Pons (tissue), 1 donor: Measurements from ENCODE around the gene RHOBTB1.

ENCODE experiments used
- DNase-seq: peaks from one replicate; pipeline ENCODE4 v3.0.0-alpha.2; 2016; ENCODE audit warnings: low spot score

RHOBTB1 gene

DNA sequence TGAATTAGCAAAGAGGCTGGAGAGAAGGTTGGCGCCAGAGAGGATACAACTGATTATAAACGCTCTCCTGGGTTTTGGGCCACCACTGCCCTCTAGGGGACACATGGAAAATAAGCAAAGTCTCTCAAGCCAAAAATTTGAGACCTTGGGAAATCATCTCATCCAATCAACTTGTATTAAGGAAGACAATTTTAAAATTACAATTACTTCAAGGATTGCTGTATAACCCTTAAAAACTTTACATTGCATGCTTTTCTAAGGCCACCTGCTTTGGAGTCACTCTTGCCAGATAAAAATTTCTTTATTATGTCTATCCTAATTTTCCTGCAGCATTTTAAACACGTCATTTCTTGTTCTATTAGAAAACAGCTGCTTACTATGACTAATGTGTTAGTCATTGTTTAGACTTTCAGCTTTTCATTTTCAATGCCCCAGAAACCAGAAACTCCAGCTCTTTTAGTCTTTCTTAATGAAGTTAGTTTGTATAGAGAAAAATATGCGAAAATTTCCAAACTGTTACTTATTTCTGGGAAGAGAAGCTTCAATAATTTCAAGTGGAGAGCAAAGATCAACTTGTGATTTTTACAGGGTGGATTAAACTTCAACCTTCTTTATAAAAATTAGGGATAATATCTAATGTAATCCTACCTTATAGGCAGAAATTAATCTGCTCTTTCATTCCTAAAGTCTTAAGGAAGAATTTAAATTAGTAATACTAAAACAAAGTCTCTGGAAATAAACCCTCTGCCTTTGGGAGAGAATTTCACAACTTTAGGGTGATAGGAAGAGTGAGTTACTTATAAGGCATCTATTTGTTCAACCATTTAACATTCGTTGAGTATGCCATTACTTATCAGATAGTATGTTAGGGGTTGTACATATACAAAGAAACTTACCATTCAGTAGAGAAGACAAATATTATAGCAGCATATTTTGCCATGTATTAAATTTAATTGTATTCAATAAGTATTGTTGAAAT is 20.6 kb upstream of the RHOBTB1 start:
- DNase-seq, result peak; percentile 96

DNA sequence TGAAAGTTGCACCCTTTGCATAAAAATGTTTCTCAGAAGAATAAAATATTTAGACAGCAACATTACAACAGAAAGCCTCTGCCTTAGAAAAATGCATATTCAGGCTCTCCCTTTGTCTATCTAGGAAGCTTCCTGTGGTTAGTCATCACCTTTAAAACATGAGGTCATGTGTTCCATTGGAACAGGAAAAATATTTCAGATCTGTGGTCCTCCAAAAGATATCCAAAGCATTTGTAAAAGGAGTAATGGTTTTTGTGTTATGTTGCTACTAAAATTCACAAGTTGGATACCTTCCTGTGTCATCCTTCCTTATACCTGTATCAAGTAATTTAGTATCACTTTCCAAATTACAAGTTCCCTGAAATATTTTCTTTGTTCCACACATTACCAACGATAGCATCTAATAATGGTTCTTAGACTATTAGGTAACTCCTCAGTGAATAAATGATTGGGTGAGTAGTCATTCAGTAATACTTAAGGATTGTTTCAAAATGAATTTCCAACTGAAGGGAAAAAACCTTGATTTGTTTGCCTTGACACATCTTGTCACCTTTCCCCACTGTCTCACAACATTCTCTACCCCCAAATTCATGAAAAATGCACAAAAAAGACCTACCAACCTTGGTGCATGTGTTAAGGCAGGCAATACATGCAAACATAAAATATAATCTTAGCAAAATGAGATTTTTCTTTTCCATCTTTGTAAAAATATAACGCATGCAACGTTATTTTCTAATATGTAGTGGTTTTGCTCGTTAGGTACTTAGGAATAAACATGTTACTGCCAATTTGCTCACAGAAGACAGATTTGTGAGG is 19.7 kb upstream of the RHOBTB1 start:
- DNase-seq, result no peak

DNA sequence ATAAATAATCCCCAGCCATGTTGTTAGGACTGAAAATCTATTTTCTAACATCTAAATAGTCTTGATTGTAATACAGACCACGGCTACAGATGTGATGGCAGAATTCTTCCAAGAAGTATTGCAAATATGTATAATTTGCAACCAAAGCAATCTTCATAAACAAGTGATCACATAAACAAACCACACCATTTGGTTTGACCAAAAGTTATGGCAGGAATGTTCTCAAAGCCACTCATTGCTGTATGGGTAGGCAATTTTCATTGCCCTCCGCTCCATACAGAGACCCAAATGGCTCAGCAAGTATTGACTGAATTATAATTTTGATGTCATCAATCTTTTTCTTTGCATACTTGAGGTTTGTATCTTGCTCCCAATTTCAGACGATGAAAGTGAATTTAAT is 19.0 kb upstream of the RHOBTB1 start:
- no peak for DNase-seq

DNA sequence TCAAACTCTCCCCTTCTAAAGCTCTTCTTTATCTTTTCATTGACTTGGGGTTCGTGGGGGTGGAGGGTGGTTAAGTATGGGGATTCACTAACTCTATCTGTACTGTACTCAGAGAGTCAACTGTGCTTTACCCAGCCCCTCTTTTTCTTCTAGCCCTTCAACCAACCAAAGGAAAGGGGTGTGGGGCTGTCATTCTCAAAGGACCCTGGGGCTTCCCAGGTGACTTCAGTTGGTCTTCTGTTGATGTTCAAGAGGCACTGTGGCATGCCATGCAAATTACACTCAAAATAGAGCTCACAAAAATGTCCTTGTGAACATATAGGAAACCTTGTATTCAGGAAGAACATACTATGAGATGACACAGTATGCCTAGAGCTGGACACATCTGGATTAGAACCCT is 16.9 kb upstream of the RHOBTB1 start:
- DNase-seq, result no peak

DNA sequence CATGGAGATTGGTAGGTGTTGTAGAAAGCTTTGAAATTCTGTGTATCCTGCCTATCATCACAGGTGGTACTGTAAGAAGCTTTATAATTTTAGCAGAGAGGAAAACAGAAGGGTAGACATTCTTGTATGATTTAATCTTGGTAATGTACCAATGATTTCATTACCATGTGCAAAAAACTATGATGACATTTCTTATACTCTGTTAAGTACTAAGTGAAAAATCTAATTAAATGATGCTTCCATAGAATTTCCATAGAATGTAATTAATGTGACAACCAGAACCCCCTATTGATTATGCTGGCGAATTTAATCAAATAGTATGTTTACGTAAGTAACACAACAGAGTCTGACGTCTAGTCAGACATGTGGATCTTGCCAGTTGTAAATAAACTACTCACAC is 16.0 kb upstream of the RHOBTB1 start:
- no peak for DNase-seq

DNA sequence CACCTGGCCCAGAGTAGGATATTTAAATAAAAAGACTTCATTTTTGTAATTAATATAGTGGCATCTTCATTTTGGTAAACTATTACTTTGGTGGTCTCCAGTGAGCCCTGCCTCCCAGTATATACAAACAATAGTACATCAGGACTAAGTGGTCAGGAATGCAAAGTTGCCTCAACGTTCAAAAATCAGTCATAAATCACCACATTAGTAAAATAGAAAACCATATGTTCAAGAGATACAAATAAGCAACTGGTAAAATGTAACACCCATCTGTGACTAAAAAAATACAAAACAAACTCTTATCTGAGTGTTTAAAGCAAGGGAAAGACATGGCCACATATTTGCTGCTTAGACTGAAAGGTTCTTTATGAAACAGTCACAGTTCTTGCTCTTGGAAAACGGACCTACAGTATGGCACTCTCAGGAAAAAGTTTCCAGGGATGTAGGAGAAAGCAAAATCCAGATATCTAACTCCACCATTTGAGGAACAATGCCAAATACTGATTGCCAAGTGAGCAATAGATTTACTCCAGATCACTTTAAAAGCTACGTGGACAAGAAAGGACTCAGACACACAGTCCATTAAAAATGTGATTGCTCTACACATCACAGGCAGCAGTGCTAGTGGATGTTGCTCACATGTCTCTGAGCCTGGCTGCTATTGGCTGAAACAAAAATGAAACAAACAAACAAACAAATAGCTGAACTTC is 15.1 kb upstream of the RHOBTB1 start:
- DNase-seq, result no peak

DNA sequence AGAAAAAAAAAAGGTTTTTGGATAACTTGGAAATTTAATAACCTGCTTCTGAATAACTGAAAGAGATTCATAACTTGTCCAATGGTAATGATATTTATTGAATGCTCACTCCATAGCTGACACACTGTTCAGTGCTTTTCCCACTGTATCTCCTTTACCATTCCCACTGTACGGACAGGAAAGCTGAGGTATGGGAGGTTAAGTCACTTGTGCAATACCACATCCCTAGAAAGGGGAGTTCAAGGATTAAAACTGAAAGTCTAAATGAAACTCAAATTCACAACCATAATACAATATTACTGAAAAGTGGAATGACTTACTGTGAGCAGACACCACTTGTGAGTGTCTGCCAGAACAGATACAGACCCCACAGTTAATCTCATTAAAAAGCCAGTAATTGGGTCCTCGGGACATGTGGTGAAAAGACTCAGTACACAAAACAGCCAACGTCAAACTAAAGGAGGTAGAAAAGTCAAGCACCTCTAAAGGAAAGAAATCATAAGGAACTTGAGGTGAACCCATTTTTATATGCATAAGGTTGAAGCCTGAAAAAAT is 13.8 kb upstream of the RHOBTB1 start:
- DNase-seq, result no peak

DNA sequence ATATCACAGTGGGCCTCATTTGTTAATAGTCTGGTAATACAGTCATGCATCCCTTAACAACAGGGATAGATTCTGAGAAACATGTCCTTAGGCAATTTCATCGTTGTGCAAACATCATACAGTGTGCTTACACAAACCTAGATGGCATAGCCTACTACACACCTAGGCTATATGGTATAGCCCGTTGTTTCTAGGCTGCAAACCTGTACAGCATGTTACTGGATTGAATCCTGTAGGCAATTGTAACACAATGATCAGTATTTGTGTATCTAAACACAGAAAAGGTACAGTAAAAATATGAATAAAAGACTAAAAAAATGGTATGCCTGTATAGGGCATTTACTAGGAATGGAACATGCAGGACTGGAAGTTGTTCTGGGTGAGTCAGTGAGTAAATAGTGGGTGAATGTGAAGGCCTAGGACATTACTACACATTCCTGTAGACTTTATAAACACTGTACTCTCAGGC is 12.0 kb upstream of the RHOBTB1 start:
- no peak for DNase-seq

DNA sequence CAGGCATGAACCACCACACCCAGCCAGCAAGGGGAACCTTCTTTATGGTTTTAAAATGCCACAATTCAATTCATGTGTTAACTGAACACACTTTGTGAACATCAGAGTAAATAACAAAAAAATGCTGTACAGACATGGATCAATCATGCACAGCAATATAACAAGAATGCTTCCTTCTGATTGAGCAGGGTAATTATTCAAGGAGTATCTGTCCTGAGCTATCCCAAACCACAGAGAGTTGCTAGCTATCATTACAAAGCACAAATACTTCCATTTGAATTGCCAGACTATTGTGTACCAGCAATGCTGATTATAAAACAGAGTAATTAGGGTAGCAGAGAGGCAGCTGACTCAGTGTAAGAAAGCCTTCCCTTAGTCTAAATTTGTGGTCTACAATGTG is 11.3 kb upstream of the RHOBTB1 start:
- no peak for DNase-seq

DNA sequence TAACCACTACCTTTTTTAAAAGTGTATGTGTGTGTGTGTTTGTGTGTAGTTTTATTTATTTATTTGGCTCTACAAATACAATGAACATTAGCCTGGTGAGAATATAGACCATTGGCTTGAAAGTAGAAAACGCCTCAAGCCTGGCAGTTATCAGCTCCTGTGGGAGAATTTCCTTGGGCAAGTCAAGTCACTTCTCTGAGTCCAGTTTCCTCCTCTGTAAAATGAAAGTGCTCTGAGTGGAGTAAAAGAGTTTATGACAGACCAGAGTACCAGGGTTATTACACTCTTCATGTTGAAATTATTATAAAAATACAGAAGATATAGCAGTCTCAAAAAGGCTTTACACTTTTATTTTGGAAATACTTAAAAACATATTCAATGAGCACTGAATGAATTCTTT is 10.1 kb upstream of the RHOBTB1 start:
- no peak for DNase-seq

DNA sequence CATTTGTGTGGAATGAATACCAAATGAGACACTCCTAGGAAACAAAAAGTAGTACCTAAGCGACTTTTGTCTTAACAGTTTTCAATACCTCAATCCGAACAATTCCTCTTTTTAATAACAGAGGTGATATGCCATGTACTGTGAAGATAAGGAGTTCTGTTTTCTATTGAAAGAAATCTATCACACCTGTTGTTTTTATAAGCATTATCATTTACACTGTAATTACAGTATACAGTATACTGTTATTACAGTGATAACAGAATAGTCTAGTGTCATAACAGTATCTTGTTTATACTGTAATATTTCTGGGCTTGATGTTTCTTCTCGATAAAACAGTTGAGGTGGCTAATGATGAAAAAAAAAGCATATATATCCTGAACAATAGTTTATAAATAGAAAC is 9.4 kb upstream of the RHOBTB1 start:
- DNase-seq, result no peak

DNA sequence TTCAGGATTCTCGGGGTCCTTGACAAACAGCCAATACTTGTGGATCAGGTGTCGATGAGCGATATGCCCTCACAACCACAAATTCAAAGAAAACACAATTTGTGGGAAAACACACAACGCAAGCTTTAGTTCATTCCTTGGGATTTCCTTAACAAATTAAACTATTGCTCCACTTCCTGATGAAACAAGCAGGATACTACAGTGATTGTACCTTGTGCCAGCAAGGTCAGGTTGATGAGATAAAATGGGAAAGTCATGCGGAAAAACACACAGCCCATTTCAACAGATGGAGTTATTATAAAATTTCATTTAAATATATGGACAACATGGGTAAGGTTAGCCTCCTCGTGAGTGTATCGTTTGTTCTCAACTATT is 8.8 kb upstream of the RHOBTB1 start:
- DNase-seq, result no peak

DNA sequence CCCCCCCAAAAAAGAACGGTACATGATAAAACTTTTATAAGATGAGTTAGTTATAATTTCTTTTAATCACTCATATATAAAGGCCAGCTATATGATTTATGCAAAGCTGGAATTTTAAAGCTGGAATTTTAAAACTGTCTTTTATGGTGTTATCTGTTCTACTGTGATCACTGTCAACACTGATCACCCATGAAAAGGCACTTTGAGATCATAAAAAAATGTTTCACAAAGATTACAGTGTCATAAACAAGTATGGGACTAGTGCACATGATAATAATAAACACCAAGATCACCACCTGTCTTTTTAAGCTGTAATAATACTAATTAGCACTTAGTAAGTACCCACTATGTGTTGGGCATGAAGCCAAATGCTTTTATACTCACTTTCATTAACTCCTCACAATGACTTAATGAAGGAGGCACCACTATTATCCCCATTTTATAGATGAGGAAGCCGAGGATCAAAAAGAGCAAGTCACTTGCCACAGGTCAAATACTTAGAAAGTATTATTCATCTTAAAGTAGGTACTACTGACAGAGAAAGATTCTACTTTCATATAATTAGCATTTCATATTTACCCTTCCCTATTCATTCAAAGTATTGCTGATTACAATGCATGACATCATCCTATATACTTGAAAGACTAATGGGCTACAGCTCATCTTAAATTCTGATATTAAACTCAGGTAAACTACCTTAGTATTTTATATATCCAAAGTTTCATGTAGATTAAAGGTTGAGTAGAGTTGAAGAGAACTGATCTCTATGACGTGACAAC is 8.3 kb upstream of the RHOBTB1 start:
- DNase-seq, result no peak

DNA sequence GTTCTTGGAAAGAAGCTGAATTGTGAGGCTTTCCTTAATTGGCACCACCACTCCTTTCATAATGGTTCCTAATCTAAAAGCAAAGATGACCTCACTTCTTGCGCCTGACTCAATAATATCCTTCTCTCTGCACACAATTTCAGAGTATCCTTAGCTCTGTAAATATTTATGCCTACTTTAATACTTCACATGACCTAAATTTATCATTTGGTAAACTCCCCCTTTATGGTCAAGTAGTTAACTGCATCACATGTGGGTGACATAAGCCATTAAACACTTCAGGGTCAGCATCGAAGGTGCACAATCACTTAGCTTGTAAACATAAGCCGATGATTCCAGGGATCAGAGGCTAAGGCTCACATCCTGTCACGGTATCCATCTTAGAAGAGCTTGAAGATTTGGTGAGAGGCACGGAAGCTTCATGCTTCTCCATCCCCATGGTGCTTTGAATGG is 7.3 kb upstream of the RHOBTB1 start:
- DNase-seq, result no peak

DNA sequence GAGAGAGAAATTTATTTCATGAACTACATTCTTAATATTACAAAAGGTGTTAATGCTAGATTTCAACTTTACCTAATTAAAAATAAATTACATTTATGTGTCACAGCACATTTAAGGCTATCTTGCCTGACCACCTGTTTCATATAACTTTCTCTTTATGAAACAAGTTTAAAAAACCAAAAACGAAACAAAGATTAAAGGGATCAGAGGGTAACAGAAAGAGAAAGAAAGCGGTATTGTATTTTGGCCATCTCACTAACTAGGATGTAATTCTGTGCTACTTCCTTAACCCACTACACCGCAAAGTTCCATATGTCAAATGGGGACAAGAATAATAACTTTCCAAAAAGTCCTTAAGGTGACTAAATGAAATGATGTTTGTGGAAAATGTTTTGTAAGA is 6.3 kb upstream of the RHOBTB1 start:
- no peak for DNase-seq

DNA sequence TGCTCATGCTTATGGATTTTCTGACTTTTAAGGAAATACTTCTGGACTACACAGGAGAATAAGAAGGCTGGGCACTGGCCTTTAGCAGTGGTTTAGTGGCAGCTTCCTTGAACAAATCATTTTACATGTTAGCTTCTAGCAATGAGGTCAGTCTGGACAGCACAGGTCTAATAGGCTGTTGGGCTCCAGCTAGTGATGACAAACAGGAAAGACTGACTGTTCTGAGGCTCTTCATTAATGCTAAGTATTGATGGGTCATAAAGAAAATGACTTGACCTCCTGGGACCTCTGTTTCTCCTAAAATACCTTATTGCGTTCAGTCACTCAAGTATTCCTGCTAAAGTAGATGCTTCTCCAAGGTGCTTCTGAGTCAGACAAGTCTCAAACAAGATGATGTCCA is 4.9 kb upstream of the RHOBTB1 start:
- no peak for DNase-seq

DNA sequence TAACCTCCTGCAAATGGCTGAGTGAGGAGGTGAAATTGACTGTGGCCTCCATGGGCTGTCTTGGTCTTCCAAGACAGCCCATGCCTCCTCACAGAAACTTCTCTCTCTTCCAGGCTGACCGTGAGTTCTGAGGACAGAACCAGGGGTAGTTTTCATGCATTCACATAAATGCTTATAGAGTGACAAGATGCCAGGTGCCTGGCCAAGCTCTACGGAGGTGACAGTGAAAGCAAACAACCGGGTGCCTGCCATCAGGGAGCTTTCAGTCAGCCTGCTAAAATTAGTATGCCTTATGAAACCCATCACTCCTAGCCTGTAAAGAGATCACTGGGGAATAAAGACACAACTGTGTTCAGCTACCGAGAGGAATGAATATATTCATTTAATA is 919 bp upstream of the RHOBTB1 start:
- DNase-seq, result peak; percentile 38

DNA sequence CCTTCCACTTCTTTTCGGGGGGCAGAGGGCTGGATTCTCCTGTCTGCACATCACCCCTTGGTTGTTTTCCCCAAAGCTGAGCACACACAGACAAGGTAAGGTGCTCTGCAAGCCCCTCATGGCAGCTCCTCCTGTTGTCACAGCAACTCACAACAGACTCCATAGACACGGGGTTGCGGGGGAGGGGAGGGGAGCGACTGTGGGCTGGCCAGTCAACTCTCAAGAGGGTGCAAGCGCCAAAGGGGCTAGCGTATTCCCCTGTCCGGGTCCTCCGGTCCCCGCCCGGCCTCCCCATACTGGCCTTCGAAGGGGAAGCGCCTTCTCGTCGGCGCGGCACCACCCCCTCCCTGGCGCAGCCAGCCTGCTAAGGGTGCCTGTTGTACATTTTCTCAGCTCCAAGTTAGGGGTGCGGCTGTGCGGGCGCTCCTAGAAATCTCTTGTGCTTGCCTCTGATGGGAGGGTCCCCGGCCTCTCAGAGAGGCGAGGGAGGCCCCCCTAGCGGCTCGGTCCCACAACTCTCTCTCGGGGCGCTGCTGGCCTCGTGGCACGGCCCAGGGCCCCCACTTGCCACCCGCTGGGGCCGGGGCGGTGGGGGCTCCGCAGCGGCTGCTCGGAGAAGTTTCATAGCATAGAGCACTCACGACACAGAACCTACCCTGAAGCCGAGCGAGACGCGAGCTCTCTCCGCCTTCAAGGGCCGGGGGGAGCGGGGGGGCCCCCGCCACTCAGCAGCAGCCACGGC is 498 bp downstream of the RHOBTB1 start:
- peak; percentile 72 for DNase-seq

DNA sequence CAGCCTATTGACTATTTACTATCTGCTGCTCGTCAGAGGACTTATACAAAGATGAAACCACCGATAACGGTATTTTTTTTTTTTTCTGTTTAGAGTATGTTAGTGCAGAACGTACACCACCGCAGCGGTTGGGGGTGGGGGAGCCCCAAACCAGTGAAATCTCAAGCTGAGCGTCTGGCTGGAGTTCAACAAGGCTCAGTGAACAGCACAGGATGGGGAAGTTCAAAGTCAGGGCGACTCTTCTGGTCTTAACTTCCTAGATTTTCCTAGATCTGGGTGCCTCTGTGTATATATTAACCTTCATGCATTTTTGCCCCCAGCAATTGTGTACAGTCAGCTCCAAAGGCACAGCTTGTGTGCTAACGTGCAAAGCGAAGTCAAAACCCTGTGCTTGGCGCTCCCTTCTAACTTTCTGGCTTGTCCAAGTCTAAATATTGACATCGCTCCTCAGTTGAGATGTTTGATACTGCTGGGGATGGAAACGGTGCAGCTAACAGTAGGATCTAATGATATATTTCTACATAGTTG is 1.1 kb downstream of the RHOBTB1 start:
- peak; percentile 81 for DNase-seq

DNA sequence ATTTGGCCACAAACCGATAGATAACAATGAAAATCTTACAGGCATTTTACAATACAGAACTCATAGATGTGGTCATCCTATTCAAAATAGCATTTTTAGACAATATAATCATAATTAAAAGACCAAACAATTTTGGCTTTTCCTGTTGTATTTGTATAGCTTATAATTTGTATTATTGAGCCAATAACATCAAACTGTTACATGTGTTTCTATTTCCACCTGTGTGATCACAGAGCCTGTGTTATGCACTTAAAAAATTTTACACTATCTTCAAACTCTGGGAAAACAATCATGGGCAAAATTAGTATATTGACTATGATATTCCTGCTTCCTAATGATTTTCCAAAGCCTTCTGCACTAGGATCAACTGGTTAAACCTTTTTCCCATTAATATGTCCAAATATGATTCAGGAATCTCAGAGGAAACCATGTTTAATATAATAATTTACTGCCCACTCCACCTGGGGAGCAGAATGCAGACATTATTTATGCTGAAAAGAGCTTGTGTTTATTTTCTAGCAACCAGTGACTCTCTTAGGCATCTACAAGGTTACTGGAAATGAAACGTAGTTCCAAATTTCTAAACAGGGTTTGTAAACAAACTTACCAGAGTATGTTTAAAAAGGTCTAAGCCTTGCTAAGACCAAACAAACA is 1.7 kb downstream of the RHOBTB1 start:
- no peak for DNase-seq
